Vagina (tissue), 2 donors: ENCODE results near the gene TRAPPC1.

Experiments used
- CTCF ChIP-seq, 3 experiments: fragments of 450-650 bp in 2 of 3; fragments of 200-600 bp in 1 of 3; sonication (generic) in 1 of 3; IDR thresholded peaks; one replicate each; pipeline ENCODE4 v1.5.1; 2017 to 2019; ENCODE audit warnings: antibody characterized with exemption in 3 of 3, mild to moderate bottlenecking in 2 of 3, moderate library complexity in 2 of 3
- POLR2A ChIP-seq, 2 donors: fragments of 450-650 bp; IDR thresholded peaks; one replicate each; pipeline ENCODE4 v1.6.1; 2017; ENCODE audit warnings: antibody characterized with exemption in 2 of 2, mild to moderate bottlenecking in 2 of 2, moderate library complexity in 2 of 2
- POLR2AphosphoS5 ChIP-seq, 2 donors: sonication (generic); formaldehyde crosslinking; IDR thresholded peaks; one replicate each; pipeline ENCODE4 v1.9.0; 2017; ENCODE audit warnings: antibody characterized with exemption in 2 of 2, mild to moderate bottlenecking in 2 of 2, low read depth in 1 of 2; ENCODE audit not compliant: insufficient read depth in 1 of 2

- TF ChIP-seq CTCF (IDR thresholded peaks at IDR 0.05) (no peak), POLR2AphosphoS5 (IDR thresholded peaks at IDR 0.05; ENCODE audit: insufficient read depth in 1 of 2, low read depth in 1 of 2) (no peak), POLR2A (IDR thresholded peaks at IDR 0.05) (no peak)
Measured at GRCh38 chr17:7894226-7894625, 37.5 kb downstream of the TRAPPC1 start.
